Caco-2 (cell line): ENCODE measurements around the gene NR5A2. TPM values are rescaled to one million over a fixed set of nuclear protein-coding genes. Genes with fewer than 3 reads are reported as not detected.

ENCODE experiments used
- BruUV-seq: library from RNA; stranded (reverse); fragments of 400-500 nt; replicated peaks from 2 replicates; lab custom pipeline; 2021; lab: Mats Ljungman, UMichigan
- CTCF ChIA-PET: fragments of 300-600 bp; sonication (Branson Sonifier 250); formaldehyde crosslinking; loops from one replicate; lab custom pipeline; 2022; ENCODE audit warnings: antibody characterized with exemption; lab: Charles Lee
- POLR2A ChIA-PET: fragments of 300-600 bp; sonication (Branson Sonifier 250); formaldehyde crosslinking; loops from one replicate; lab custom pipeline; 2022; ENCODE audit warnings: antibody characterized with exemption; lab: Charles Lee
- DNase-seq, 2 experiments: peaks; one replicate each; pipeline versions ENCODE4 v3.0.0 to v3.0.0-alpha.2; 2020 to 2022
- H3K27me3 ChIP-seq: replicated peaks from 2 replicates; pipeline ENCODE4 v1.6.0; 2011; ENCODE audit warnings: low read length; ENCODE audit not compliant: control insufficient read depth, insufficient read depth
- H3K36me3 ChIP-seq: 2 replicates; pipeline ENCODE4 v1.5.1; 2011; ENCODE audit warnings: low read length; ENCODE audit not compliant: control insufficient read depth, insufficient read depth
- H3K4me1 ChIP-seq: fragments of 250-450 bp; sonication (Bioruptor Pico); 2 replicates; pipeline ENCODE4 v1.5.1; 2020; ENCODE audit warnings: mild to moderate bottlenecking
- H3K4me3 ChIP-seq: 2 replicates; pipeline ENCODE4 v1.5.1; 2011; ENCODE audit warnings: low read depth, mild to moderate bottlenecking, control low read depth, low read length
- H3K9me3 ChIP-seq: fragments of 250-450 bp; sonication (Bioruptor Pico); 2 replicates; pipeline ENCODE4 v1.5.1; 2020; ENCODE audit warnings: mild to moderate bottlenecking, moderate library complexity
- H3K27ac Mint-ChIP-seq: one replicate; pipeline ENCODE4 v1.8.0; 2022; ENCODE audit warnings: mixed read lengths; ENCODE audit not compliant: unreplicated experiment
- H3K27me3 Mint-ChIP-seq: one replicate; pipeline ENCODE4 v1.8.0; 2022; ENCODE audit warnings: mixed read lengths; ENCODE audit not compliant: insufficient read depth, unreplicated experiment
- H3K36me3 Mint-ChIP-seq: one replicate; pipeline ENCODE4 v1.8.0; 2022; ENCODE audit warnings: mild to moderate bottlenecking, mixed read lengths; ENCODE audit not compliant: insufficient read depth, unreplicated experiment
- H3K4me1 Mint-ChIP-seq: one replicate; pipeline ENCODE4 v1.8.0; 2022; ENCODE audit warnings: low read depth, mixed read lengths; ENCODE audit not compliant: unreplicated experiment
- H3K4me3 Mint-ChIP-seq: one replicate; pipeline ENCODE4 v1.8.0; 2022; ENCODE audit warnings: mild to moderate bottlenecking, moderate library complexity, mixed read lengths; ENCODE audit not compliant: unreplicated experiment
- H3K9me3 Mint-ChIP-seq: one replicate; pipeline ENCODE4 v1.8.0; 2022; ENCODE audit warnings: mixed read lengths; ENCODE audit not compliant: unreplicated experiment
- CTCF ChIP-seq, 2 experiments: fragments of 200-600 bp in 1 of 2; IDR thresholded peaks; 1 replicate in 1 of 2; 2 replicates in 1 of 2; pipeline versions ENCODE4 v1.5.1 to v1.8.0; 2011 to 2022; ENCODE audit warnings: antibody characterized with exemption in 1 of 2, control low read depth in 1 of 2, inconsistent platforms in 1 of 2, low read depth in 1 of 2, low read length in 1 of 2, mild to moderate bottlenecking in 1 of 2, moderate library complexity in 1 of 2; ENCODE audit not compliant: insufficient read depth in 1 of 2, severe bottlenecking in 1 of 2, unreplicated experiment in 1 of 2
- intact Hi-C: fragments of 100-400 bp; cut with micrococcal nuclease; formaldehyde crosslinking; loops from one replicate; pipeline ENCODE4 v1.10.0; 2022; ENCODE audit not compliant: unreplicated experiment
- total RNA-seq: library from RNA; stranded (reverse); gene quantifications from 2 replicates; pipeline ENCODE4 v1.2.3, GENCODE V29; 2022

The NR5A2 gene
- total RNA-seq, 1 experiment from 2014 or later = 6.5 TPM

GRCh38 chr1:200015811-200016210 lies 11.7 kb upstream of the NR5A2 start:
- Mint-ChIP-seq H3K27ac (no peak overlapping the region), H3K9me3 (no peaks in the 10 kb centered on the region), H3K4me3 (no peak overlapping the region), H3K4me1 (no peaks in the 10 kb centered on the region), H3K27me3 (no peaks in the 10 kb centered on the region), H3K36me3 (no peaks in the 10 kb centered on the region)
- no TSS peak for BruUV-seq
- no peaks in the 10 kb centered on the region for H3K9me3 ChIP-seq
- DNase-seq = no peak
- no peaks in the 10 kb centered on the region for H3K4me1 ChIP-seq
- no peak overlapping the region for H3K4me3 ChIP-seq
- CTCF ChIA-PET = no interaction called here
- H3K27me3 ChIP-seq = no peaks in the 10 kb centered on the region
- no peak for TF ChIP-seq CTCF (IDR thresholded peaks at IDR 0.05; ENCODE audit: insufficient read depth in 1 of 2, low read depth in 1 of 2, low read length in 1 of 2, severe bottlenecking in 1 of 2, unreplicated experiment in 1 of 2)
- H3K36me3 ChIP-seq = no peaks in the 10 kb centered on the region
- intact Hi-C loops = no loop called here
- POLR2A ChIA-PET = no interaction called here

GRCh38 chr1:200021577-200022238 lies 5.8 kb upstream of the NR5A2 start:
- DNase-seq = no peak
- Mint-ChIP-seq H3K36me3 (no peaks in the 10 kb centered on the region), H3K9me3 (no peaks in the 10 kb centered on the region), H3K4me3 (no peak overlapping the region), H3K27ac (no peak overlapping the region), H3K27me3 (no peaks in the 10 kb centered on the region), H3K4me1 (peaks cover 28% of the 10 kb centered on the region)
- H3K4me3 ChIP-seq = no peak overlapping the region
- H3K27me3 ChIP-seq = no peaks in the 10 kb centered on the region
- intact Hi-C loops = loop anchor here (10.0 kb wide), 2 partner anchors 313 to 1087 kb away; no protein-coding TSS in a partner anchor
- H3K9me3 ChIP-seq = no peaks in the 10 kb centered on the region
- ChIA-PET CTCF (no interaction called here), POLR2A (no interaction called here)
- peaks cover 29% of the 10 kb centered on the region for H3K4me1 ChIP-seq
- no TSS peak for BruUV-seq
- TF ChIP-seq CTCF (IDR thresholded peaks at IDR 0.05; ENCODE audit: insufficient read depth in 1 of 2, low read depth in 1 of 2, low read length in 1 of 2, severe bottlenecking in 1 of 2, unreplicated experiment in 1 of 2) = no peak
- no peaks in the 10 kb centered on the region for H3K36me3 ChIP-seq

- H3K4me1 Mint-ChIP-seq = peaks cover 28% of the 10 kb centered on the region
- peaks cover 32% of the 10 kb centered on the region for H3K4me1 ChIP-seq
- H3K9me3 Mint-ChIP-seq = no peaks in the 10 kb centered on the region
- peaks cover 2% of the 10 kb centered on the region for H3K36me3 Mint-ChIP-seq
- no peak overlapping the region for H3K4me3 ChIP-seq
- TF ChIP-seq CTCF (IDR thresholded peaks at IDR 0.05; ENCODE audit: insufficient read depth in 1 of 2, low read depth in 1 of 2, low read length in 1 of 2, severe bottlenecking in 1 of 2, unreplicated experiment in 1 of 2) = no peak
- ChIA-PET POLR2A (no interaction called here), CTCF (no interaction called here)
- H3K27me3 ChIP-seq = no peaks in the 10 kb centered on the region
- no peaks in the 10 kb centered on the region for H3K9me3 ChIP-seq
- DNase-seq = no peak
- intact Hi-C loops = loop anchor here (10.0 kb wide), 2 partner anchors 312 to 1088 kb away; no protein-coding TSS in a partner anchor
- no peaks in the 10 kb centered on the region for H3K36me3 ChIP-seq
- H3K4me3 Mint-ChIP-seq = no peak overlapping the region
- no TSS peak for BruUV-seq
- H3K27ac Mint-ChIP-seq = no peak overlapping the region
- H3K27me3 Mint-ChIP-seq = no peaks in the 10 kb centered on the region
Measured at GRCh38 chr1:200022239-200022804, 5.2 kb upstream of the NR5A2 start.
